Erythroblast (primary cell): ENCODE measurements around the gene GTF3C1.
A peak's percentile ranks its signal among the peaks of the same experiment; 100 is the strongest.

Experiments used
- GATA1 ChIP-seq: IDR thresholded peaks from 2 replicates; pipeline ENCODE4 v1.6.1; 2011; ENCODE audit warnings: low read depth, mild to moderate bottlenecking, control low read depth, low read length, moderate library complexity
- POLR2A ChIP-seq: IDR thresholded peaks from 2 replicates; pipeline ENCODE4 v1.6.1; 2011; ENCODE audit warnings: mild to moderate bottlenecking, low read length

DNA sequence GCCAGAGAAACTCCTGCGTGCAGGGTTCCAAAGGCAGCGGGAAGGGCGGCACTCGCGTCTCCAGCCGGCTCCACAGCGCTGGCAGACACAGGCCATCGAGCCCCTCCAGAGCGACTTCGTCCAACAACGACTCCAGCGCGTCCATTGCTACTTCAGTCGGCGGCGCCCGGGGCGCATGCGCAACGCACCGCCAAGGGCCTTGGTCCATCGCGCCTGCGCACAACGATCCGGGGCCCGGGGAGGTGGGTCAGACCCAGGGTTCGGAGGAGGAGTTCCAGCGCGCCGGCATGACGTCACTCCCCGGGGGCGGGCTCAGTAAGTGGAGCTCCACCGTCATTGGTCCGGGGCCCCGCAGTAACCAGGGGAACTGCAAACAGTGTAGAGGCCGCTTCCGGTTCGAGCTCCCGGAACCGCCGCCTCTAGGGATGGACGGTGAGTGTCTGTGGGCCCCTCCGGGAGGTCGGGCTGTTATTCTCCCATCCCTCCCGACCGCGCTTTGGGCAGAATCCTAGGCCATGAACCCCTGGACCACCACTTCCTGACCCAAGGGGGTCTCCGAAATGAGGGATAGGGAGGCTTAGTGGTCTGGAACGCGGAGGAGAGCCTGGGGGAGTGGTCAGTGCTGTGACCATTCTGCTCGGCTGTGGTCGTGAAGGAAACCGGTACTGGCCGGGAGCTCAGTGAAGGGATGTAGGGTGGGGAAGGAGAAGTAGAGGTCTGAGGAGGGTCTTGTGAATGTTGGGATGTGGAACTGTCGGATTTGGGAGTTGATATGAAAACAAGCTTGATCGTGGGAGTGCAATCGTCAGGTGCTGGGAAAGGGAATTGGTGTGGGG lies at the start of gene GTF3C1, which contains the start of gene KATNIP:
- TF ChIP-seq POLR2A (peak; percentile 74), GATA1 (no peak)
